Right lobe of liver (tissue), 4 donors: ENCODE data around the gene TAF3.

Source experiments
- CTCF ChIP-seq, 4 donors: fragments of 200-600 bp in 3 of 4; fragments of 450-650 bp in 1 of 4; IDR thresholded peaks; one replicate each; pipeline versions ENCODE4 v1.5.1 to v1.8.0; 2016 to 2022; ENCODE audit warnings: antibody characterized with exemption in 4 of 4, mild to moderate bottlenecking in 2 of 4
- POLR2A ChIP-seq: fragments of 450-650 bp; IDR thresholded peaks from one replicate; pipeline ENCODE4 v1.6.1; 2017; ENCODE audit warnings: antibody characterized with exemption, mild to moderate bottlenecking
- donor health status: DM: no; HTN: no; CAD: no.
- donor health status: DM: no; HTN: no; CAD: no.
- donor health status: DM: no; HTN: yes; CAD: no.

GRCh38 chr10:7832060-7832459 is 13.8 kb downstream of the TAF3 start:
- TF ChIP-seq POLR2A (no peak), CTCF (IDR thresholded peaks at IDR 0.05) (no peak)
